H1 (cell line): Measurements from ENCODE around the gene TMTC4. TPM values are rescaled to one million over a fixed set of nuclear protein-coding genes. Genes with fewer than 3 reads are reported as not detected.
A peak's percentile ranks its signal among the peaks of the same experiment; 100 is the strongest.

Experiments
- CTCF ChIA-PET: fragments of 300-600 bp; sonication (Branson Sonifier 250); formaldehyde crosslinking; loops from one replicate; lab custom pipeline; 2021; ENCODE audit not compliant: partially characterized antibody; lab: Charles Lee
- POLR2A ChIA-PET: fragments of 300-600 bp; sonication (Branson Sonifier 250); formaldehyde crosslinking; loops from one replicate; lab custom pipeline; 2021; ENCODE audit warnings: inconsistent platforms; ENCODE audit not compliant: partially characterized antibody; lab: Charles Lee
- DNase-seq, 2 experiments: peaks; one replicate each; pipeline versions ENCODE4 v3.0.0 to v3.0.0-alpha.2; 2010 to 2022; ENCODE audit warnings: low spot score in 2 of 2, low read depth in 1 of 2, mixed read lengths in 1 of 2
- FAIRE-seq: peaks from 2 replicates; lab custom pipeline; 2011; peaks lifted over from hg19 to GRCh38; lab: Jason Lieb, UNC
- H2AFZ ChIP-seq: 2 replicates; pipeline ENCODE4 v1.8.1; 2012; ENCODE audit warnings: low read length, inconsistent platforms
- H2AK5ac ChIP-seq: 2 replicates; pipeline ENCODE4 v1.6.1; 2013; ENCODE audit warnings: low read depth, low read length
- H2BK120ac ChIP-seq: replicated peaks from 2 replicates; pipeline ENCODE3; 2013; ENCODE audit warnings: low read depth, low read length, inconsistent platforms
- H2BK12ac ChIP-seq: 2 replicates; pipeline ENCODE4 v1.6.1; 2013; ENCODE audit warnings: low read depth, low read length
- H2BK15ac ChIP-seq: 2 replicates; pipeline ENCODE4 v1.6.1; 2013; ENCODE audit warnings: low read length
- H2BK20ac ChIP-seq: 2 replicates; pipeline ENCODE4 v1.6.1; 2013; ENCODE audit warnings: low read length
- H2BK5ac ChIP-seq: 2 replicates; pipeline ENCODE4 v1.6.1; 2013; ENCODE audit warnings: low read depth, low read length
- H3K14ac ChIP-seq: 2 replicates; pipeline ENCODE4 v1.6.1; 2013; ENCODE audit warnings: inconsistent platforms; ENCODE audit not compliant: insufficient read length
- H3K18ac ChIP-seq: 2 replicates; pipeline ENCODE4 v1.6.1; 2013; ENCODE audit warnings: low read length; ENCODE audit errors: extremely low read depth
- H3K23ac ChIP-seq: 2 replicates; pipeline ENCODE4 v1.6.1; 2013; ENCODE audit warnings: inconsistent platforms; ENCODE audit not compliant: insufficient read length
- H3K23me2 ChIP-seq: 2 replicates; pipeline ENCODE4 v1.6.1; 2013; ENCODE audit warnings: low read depth, low read length
- H3K27ac ChIP-seq: 2 replicates; pipeline ENCODE4 v1.6.1; 2011; ENCODE audit warnings: low read depth, low read length, inconsistent platforms
- H3K27me3 ChIP-seq, 4 experiments: replicated peaks in 1 of 4; 1 replicate in 1 of 4; 2 replicates in 3 of 4; pipeline versions ENCODE4 v1.6.1 to v1.8.1; 2011 to 2013; ENCODE audit warnings: low read length in 3 of 4, mild to moderate bottlenecking in 3 of 4, inconsistent platforms in 2 of 4, mixed read lengths in 2 of 4, moderate library complexity in 1 of 4; ENCODE audit not compliant: control insufficient read depth in 3 of 4, insufficient read depth in 3 of 4; ENCODE audit errors: extremely low read depth in 1 of 4
- H3K36me3 ChIP-seq, 4 experiments: 2 replicates each; pipeline versions ENCODE4 v1.6.1 to v1.8.1; 2011 to 2013; ENCODE audit warnings: mild to moderate bottlenecking in 4 of 4, low read length in 3 of 4, moderate library complexity in 2 of 4, control low read depth in 1 of 4, inconsistent platforms in 1 of 4; ENCODE audit not compliant: insufficient read depth in 4 of 4, control insufficient read depth in 2 of 4
- H3K4ac ChIP-seq: replicated peaks from 2 replicates; pipeline ENCODE3; 2013; ENCODE audit warnings: low read length, low read depth, mixed read lengths, inconsistent platforms; ENCODE audit not compliant: insufficient read length
- H3K4me1 ChIP-seq, 4 experiments: replicated peaks in 1 of 4; 1 replicate in 1 of 4; 2 replicates in 3 of 4; pipeline versions ENCODE4 v1.6.1 to v1.8.1; 2011 to 2013; ENCODE audit warnings: low read length in 3 of 4, inconsistent platforms in 2 of 4, mixed read lengths in 1 of 4; ENCODE audit not compliant: insufficient read depth in 4 of 4, control insufficient read depth in 3 of 4
- H3K4me2 ChIP-seq, 2 experiments: 2 replicates each; pipeline versions ENCODE4 v1.6.1 to v1.8.1; 2011 to 2013; ENCODE audit warnings: low read depth in 2 of 2, low read length in 2 of 2, control low read depth in 1 of 2, inconsistent platforms in 1 of 2, mild to moderate bottlenecking in 1 of 2; ENCODE audit not compliant: insufficient read depth in 1 of 2
- H3K4me3 ChIP-seq, 4 experiments: fragments of 200-600, 300-600 bp in 1 of 4; sonication (generic), shearing (Covaris generic), sonication (Bioruptor Twin) in 1 of 4; 2 replicates each; pipeline versions ENCODE4 v1.5.1 to v1.8.1; 2011 to 2016; ENCODE audit warnings: low read length in 4 of 4, low read depth in 3 of 4, control low read depth in 2 of 4, inconsistent platforms in 2 of 4, mild to moderate bottlenecking in 2 of 4, mixed read lengths in 1 of 4, moderate library complexity in 1 of 4; ENCODE audit not compliant: insufficient read depth in 2 of 4; ENCODE audit errors: extremely low read depth in 1 of 4
- H3K56ac ChIP-seq: replicated peaks from 2 replicates; pipeline ENCODE3; 2013; ENCODE audit warnings: low read depth, mild to moderate bottlenecking, mixed read lengths, low read length, inconsistent platforms; ENCODE audit not compliant: insufficient read length
- H3K79me1 ChIP-seq: 2 replicates; pipeline ENCODE4 v1.6.1; 2013; ENCODE audit warnings: low read depth, low read length, control low read depth
- H3K79me2 ChIP-seq, 2 experiments: 2 replicates each; pipeline versions ENCODE4 v1.6.1 to v1.8.1; 2012 to 2013; ENCODE audit warnings: low read length in 2 of 2, mild to moderate bottlenecking in 2 of 2, inconsistent platforms in 1 of 2; ENCODE audit not compliant: insufficient read depth in 2 of 2, control insufficient read depth in 1 of 2
- H3K9ac ChIP-seq, 4 experiments: replicated peaks in 1 of 4; 1 replicate in 1 of 4; 2 replicates in 3 of 4; pipeline versions ENCODE4 v1.6.1 to v1.8.1; 2011 to 2013; ENCODE audit warnings: low read depth in 3 of 4, low read length in 3 of 4, control low read depth in 2 of 4, mild to moderate bottlenecking in 2 of 4, moderate library complexity in 2 of 4, inconsistent platforms in 1 of 4; ENCODE audit errors: extremely low read depth in 1 of 4
- H3K9me3 ChIP-seq, 2 experiments: 2 replicates each; pipeline versions ENCODE4 v1.6.1 to v1.8.1; 2012 to 2013; ENCODE audit warnings: mild to moderate bottlenecking in 2 of 2, moderate library complexity in 2 of 2, control low read depth in 1 of 2, inconsistent platforms in 1 of 2, low read depth in 1 of 2, low read length in 1 of 2, mixed read lengths in 1 of 2; ENCODE audit not compliant: insufficient read depth in 2 of 2
- H4K20me1 ChIP-seq, 2 experiments: replicated peaks in 1 of 2; 2 replicates each; pipeline versions ENCODE3 to v1.8.1; 2011 to 2013; ENCODE audit warnings: inconsistent platforms in 2 of 2, low read length in 2 of 2, mild to moderate bottlenecking in 1 of 2; ENCODE audit not compliant: insufficient read depth in 2 of 2, control insufficient read depth in 1 of 2
- H4K5ac ChIP-seq: 2 replicates; pipeline ENCODE4 v1.6.1; 2013; ENCODE audit warnings: low read length, low read depth, mixed read lengths, inconsistent platforms; ENCODE audit not compliant: insufficient read length
- H4K8ac ChIP-seq: 2 replicates; pipeline ENCODE4 v1.8.0; 2013; ENCODE audit warnings: mild to moderate bottlenecking, moderate library complexity, low read length, inconsistent platforms; ENCODE audit not compliant: insufficient read depth; ENCODE audit errors: extremely low read depth
- H4K91ac ChIP-seq: replicated peaks from 2 replicates; pipeline ENCODE3; 2013; ENCODE audit warnings: low read length, mixed read lengths, inconsistent platforms; ENCODE audit not compliant: insufficient read length
- BCL11A ChIP-seq, 2 experiments: IDR thresholded peaks; one replicate each; pipeline ENCODE4 v1.6.1; 2011; ENCODE audit warnings: low read depth in 2 of 2, low read length in 2 of 2, mild to moderate bottlenecking in 2 of 2
- CTBP2 ChIP-seq: IDR thresholded peaks from 2 replicates; pipeline ENCODE4 v1.7.0; 2011; ENCODE audit warnings: borderline replicate concordance, mild to moderate bottlenecking, moderate library complexity, mixed read lengths, low read length; ENCODE audit not compliant: insufficient read depth, insufficient read length
- KDM5A ChIP-seq: fragments of 200-600 bp; IDR thresholded peaks from 2 replicates; pipeline ENCODE4 v1.7.1; 2012; ENCODE audit warnings: mild to moderate bottlenecking, low read length, inconsistent platforms, mixed read lengths
- WGBS, 2 experiments: shearing (Covaris generic) in 1 of 2; methylation state at CpG; one replicate each; pipeline versions ENCODE4 v1.1.6 to v1.1.7; 2013 to 2015; ENCODE audit warnings: low lambda C conversion rate in 2 of 2, mixed read lengths in 2 of 2, inconsistent platforms in 1 of 2, low coverage in 1 of 2, missing lambda C conversion rate in 1 of 2; ENCODE audit not compliant: insufficient replicate concordance in 2 of 2, insufficient coverage in 1 of 2, insufficient read length in 1 of 2; ENCODE audit errors: extremely low coverage in 1 of 2, missing lambda C conversion rate in 1 of 2; 5-methylcytosine and 5-hydroxymethylcytosine counted together
- polyA plus RNA-seq, 7 experiments: library from polyadenylated mRNA; depleted of rRNA in 3 of 7; stranded (reverse) in 5 of 7; unstranded in 2 of 7; fragments of >200 nt in 5 of 7; fragments of 200-250 nt in 2 of 7; gene quantifications; 1 replicate in 5 of 7; 2 replicates in 1 of 7; 4 replicates in 1 of 7; pipeline versions ENCODE4 v1.2.1 to v1.2.3, GENCODE V29; 2011 to 2013; ENCODE audit warnings: missing spikeins in 2 of 7, mixed read lengths in 2 of 7
- total RNA-seq: library from RNA; stranded (reverse); fragmentation: NEBNext Ultra II Directional; extraction: Animal tissue kit (Norgen Biotek cat#: 25700); gene quantifications from 2 replicates; pipeline ENCODE4 v1.2.1, GENCODE V29; 2021

Gene TMTC4
- total and polyA plus RNA-seq, 2 of the 8 experiments (the other 6 are each of a cell fraction or from before 2014, with no cell fraction given): 26.3 to 42.6 TPM

GRCh38 chr13:100707818-100708740, 33.5 kb upstream of the TMTC4 start:
- Histone ChIP-seq H4K91ac (no peak overlapping the region), H3K23ac (no peak overlapping the region), H3K18ac (no peak overlapping the region), H2BK120ac (no peak overlapping the region), H3K9ac (no peak overlapping the region), H2BK15ac (no peak overlapping the region), H3K56ac (no peak overlapping the region), H2AK5ac (no peak overlapping the region), H2BK5ac (no peak overlapping the region), H3K4ac (no peak overlapping the region), H2AFZ (peak overlapping the region; percentile 38), H3K4me2 (no peak overlapping the region), H3K79me1 (no peaks in the 10 kb centered on the region), H3K4me1 (no peaks in the 10 kb centered on the region), H3K36me3 (no peaks in the 10 kb centered on the region), H3K79me2 (no peaks in the 10 kb centered on the region), H3K23me2 (no peaks in the 10 kb centered on the region), H2BK20ac (no peak overlapping the region), H4K20me1 (no peaks in the 10 kb centered on the region), H4K5ac (no peak overlapping the region), H2BK12ac (no peak overlapping the region), H3K27me3 (no peaks in the 10 kb centered on the region), H3K4me3 (no peak overlapping the region), H3K14ac (no peak overlapping the region), H3K9me3 (no peaks in the 10 kb centered on the region), H3K27ac (no peak overlapping the region), H4K8ac (no peak overlapping the region)
- FAIRE-seq (no peak), DNase-seq (no peak)
- ChIA-PET POLR2A (no interaction called here), CTCF (interaction anchor here (0.5 to 6.7 kb wide), 6 partner anchors 9 to 407 kb away, joined by 3 to 52 read pairs (median 3); no protein-coding TSS in a partner anchor)
- 89% methylated on average over 12 of the region's 12 CpGs; no CpG with 5 or more reads in 1 of the 2 experiments for WGBS, 2 experiments
- TF ChIP-seq CTBP2: no peak
- TF ChIP-seq BCL11A (IDR thresholded peaks at IDR 0.05; ENCODE audit: low read depth in 2 of 2, low read length in 2 of 2): no peak
- TF ChIP-seq KDM5A: no peak
